ENCODE data around the gene CENPK. TPM values are rescaled to one million over a fixed set of nuclear protein-coding genes. Genes with fewer than 3 reads are reported as not detected.
A peak's percentile ranks its signal among the peaks of the same experiment; 100 is the strongest.

CENPK gene
- total and polyA plus RNA-seq, 9 of the 15 experiments (the other 6 are each of a cell fraction or from before 2014, with no cell fraction given), result 30.8 to 134 (median 69.0) TPM

GRCh38 chr5:65512170-65512937 lies 50.6 kb downstream of the CENPK start:
- H3K36me3 ChIP-seq (ENCODE audit: control insufficient read depth, insufficient read depth, low read length), result peaks cover 2% of the 10 kb centered on the region; the same call in 1 of the 3 replicates
- H4K20me1 ChIP-seq (replicated peaks; ENCODE audit: control insufficient read depth, insufficient read depth, low read length), result no peaks in the 10 kb centered on the region
- H3K4me3 ChIP-seq, result no peak overlapping the region
- TF ChIP-seq MYNN (IDR thresholded peaks at IDR 0.05) (peak; percentile 99), MYNN (CRISPR knock-in tag; IDR thresholded peaks at IDR 0.05) (peak; percentile 88), TRIM28 (IDR thresholded peaks at IDR 0.05) (no peak), ETV5 (CRISPR knock-in tag; IDR thresholded peaks at IDR 0.05; ENCODE audit: low read depth) (no peak), ZNF592 (IDR thresholded peaks at IDR 0.05) (no peak)
- H3K4me2 ChIP-seq (ENCODE audit: insufficient read depth, low read length), result no peak overlapping the region
- POLR2A ChIA-PET, result interaction anchor here (0.7 kb wide), 1 partner anchor 12 kb away, joined by 3 read pairs; no protein-coding TSS in a partner anchor
- no peaks in the 10 kb centered on the region for H3K9me1 ChIP-seq (ENCODE audit: control insufficient read depth, insufficient read depth, low read length)
- CTCF ChIA-PET (ENCODE audit: low intra/inter-chr PET ratio), result no interaction called here
- no peaks in the 10 kb centered on the region for H3K27me3 ChIP-seq (ENCODE audit: control insufficient read depth in 2 of 2, insufficient read depth in 2 of 2, low read length in 2 of 2)
- BruUV-seq (replicated peaks), result no TSS peak
- H3K4me1 ChIP-seq (replicated peaks in 1 of 2; ENCODE audit: control insufficient read depth in 2 of 2, insufficient read depth in 2 of 2, low read length in 2 of 2), result no peaks in the 10 kb centered on the region
- DNase-seq (ENCODE audit: extremely low read depth in 1 of 4, low spot score in 3 of 4) (no peak), FAIRE-seq (peak; percentile 15), ATAC-seq (no peak)
- H2AFZ ChIP-seq (ENCODE audit: low read depth, low read length), result no peak overlapping the region
- H3K9me3 ChIP-seq (replicated peaks; ENCODE audit: control insufficient read depth, insufficient read depth, low read depth, low read length), result no peaks in the 10 kb centered on the region
- no peaks in the 10 kb centered on the region for H3K79me2 ChIP-seq (ENCODE audit: control insufficient read depth, insufficient read depth, low read length)
- H3K9ac ChIP-seq (ENCODE audit: insufficient read depth in 1 of 2, low read depth in 2 of 2, low read length in 2 of 2), result no peak overlapping the region
- intact Hi-C loops (cut with micrococcal nuclease) (no loop called here), in situ Hi-C loops (cut with MboI) (no loop called here)
- no peak overlapping the region for H3K27ac ChIP-seq (ENCODE audit: extremely low read depth, low read depth, low read length)
- WGBS (ENCODE audit: insufficient coverage, low coverage, missing lambda C conversion rate), result 44% methylated on average over 6 of the region's 6 CpGs

Measured in K562 (cell line).